Skeletal muscle tissue (tissue), 4 donors: ENCODE results near the gene CDHR3. TPM values are rescaled to one million over a fixed set of nuclear protein-coding genes. Genes with fewer than 3 reads are reported as not detected.
"Not testable (repeated sequence)": the region's sequence is repeated elsewhere in the genome, so short reads cannot be mapped to it uniquely, and the experiment has no call there.

ENCODE experiments used
- H3K27ac ChIP-seq: one replicate; pipeline ENCODE4 v1.7.0; 2013; ENCODE audit warnings: mild to moderate bottlenecking, low read depth, low read length, inconsistent platforms
- H3K27me3 ChIP-seq, 3 donors: one replicate each; pipeline ENCODE4 v1.7.0; 2013; ENCODE audit warnings: low read length in 3 of 3; ENCODE audit not compliant: control insufficient read depth in 3 of 3, insufficient read depth in 3 of 3
- H3K36me3 ChIP-seq, 3 donors: one replicate each; pipeline ENCODE4 v1.7.0; 2013; ENCODE audit warnings: low read length in 3 of 3; ENCODE audit not compliant: control insufficient read depth in 3 of 3, insufficient read depth in 3 of 3
- H3K4me1 ChIP-seq, 3 donors: one replicate each; pipeline ENCODE4 v1.7.0; 2013; ENCODE audit warnings: low read length in 3 of 3, mild to moderate bottlenecking in 3 of 3; ENCODE audit not compliant: control insufficient read depth in 3 of 3, insufficient read depth in 3 of 3
- H3K4me3 ChIP-seq, 3 donors: one replicate each; pipeline ENCODE4 v1.7.0; 2013; ENCODE audit warnings: low read length in 3 of 3
- H3K9ac ChIP-seq, 3 donors: one replicate each; pipeline ENCODE4 v1.7.0; 2013; ENCODE audit warnings: low read length in 3 of 3, mild to moderate bottlenecking in 3 of 3, moderate library complexity in 2 of 3, low read depth in 1 of 3
- H3K9me3 ChIP-seq, 3 donors: one replicate each; pipeline ENCODE4 v1.7.0; 2013; ENCODE audit warnings: low read length in 3 of 3; ENCODE audit not compliant: control insufficient read depth in 3 of 3
- total RNA-seq: library from RNA; depleted of rRNA; stranded (reverse); fragments of >200 nt; gene quantifications from one replicate; pipeline ENCODE4 v1.2.3, GENCODE V29; 2014
- donor health status: Osteomylitis.

CDHR3 gene
- total RNA-seq, 1 donor from 2014 or later = 12.0 TPM

- no peaks in the 10 kb centered on the region for H3K4me1 ChIP-seq
- no peaks in the 10 kb centered on the region for H3K9me3 ChIP-seq
- H3K27me3 ChIP-seq = no peaks in the 10 kb centered on the region
- no peak overlapping the region for H3K4me3 ChIP-seq
- H3K27ac ChIP-seq = no peak overlapping the region
- H3K36me3 ChIP-seq = no peaks in the 10 kb centered on the region
- no peak overlapping the region for H3K9ac ChIP-seq
Measured at GRCh38 chr7:105979405-105979804, 16.3 kb downstream of the CDHR3 start.

GRCh38 chr7:105980645-105981396 is 17.8 kb downstream of the CDHR3 start:
- Histone ChIP-seq H3K27ac (no peak overlapping the region), H3K4me3 (no peak overlapping the region), H3K9ac (no peak overlapping the region), H3K4me1 (no peaks in the 10 kb centered on the region), H3K36me3 (no peaks in the 10 kb centered on the region), H3K9me3 (no peaks in the 10 kb centered on the region), H3K27me3 (no peaks in the 10 kb centered on the region)

- H3K27ac ChIP-seq = no peak overlapping the region
- H3K9me3 ChIP-seq = no peaks in the 10 kb centered on the region
- no peak overlapping the region for H3K9ac ChIP-seq
- H3K4me3 ChIP-seq = no peak overlapping the region
- no peaks in the 10 kb centered on the region for H3K4me1 ChIP-seq
- no peaks in the 10 kb centered on the region for H3K27me3 ChIP-seq
- H3K36me3 ChIP-seq = no peaks in the 10 kb centered on the region
Measured at GRCh38 chr7:105982388-105982787, 19.3 kb downstream of the CDHR3 start.

- H3K27me3 ChIP-seq, H3K4me1 ChIP-seq, H3K9ac ChIP-seq, H3K4me3 ChIP-seq, H3K27ac ChIP-seq, H3K9me3 ChIP-seq, H3K36me3 ChIP-seq: not testable (repeated sequence)
Measured at GRCh38 chr7:105984808-105985207, 21.7 kb downstream of the CDHR3 start.

- Histone ChIP-seq H3K36me3 (no peaks in the 10 kb centered on the region), H3K27me3 (no peaks in the 10 kb centered on the region), H3K4me3 (no peak overlapping the region), H3K4me1 (no peaks in the 10 kb centered on the region), H3K9me3 (no peaks in the 10 kb centered on the region), H3K27ac (no peak overlapping the region), H3K9ac (no peak overlapping the region)
Measured at GRCh38 chr7:105985229-105985628, 22.2 kb downstream of the CDHR3 start.

GRCh38 chr7:105985672-105986215 is 22.7 kb downstream of the CDHR3 start:
- Histone ChIP-seq H3K36me3 (no peaks in the 10 kb centered on the region), H3K4me1 (no peaks in the 10 kb centered on the region), H3K9me3 (no peaks in the 10 kb centered on the region), H3K4me3 (no peak overlapping the region), H3K27ac (no peak overlapping the region), H3K9ac (no peak overlapping the region), H3K27me3 (no peaks in the 10 kb centered on the region)

- H3K9ac ChIP-seq = no peak overlapping the region
- H3K4me3 ChIP-seq = no peak overlapping the region
- no peaks in the 10 kb centered on the region for H3K4me1 ChIP-seq
- no peaks in the 10 kb centered on the region for H3K36me3 ChIP-seq
- no peaks in the 10 kb centered on the region for H3K9me3 ChIP-seq
- no peak overlapping the region for H3K27ac ChIP-seq
- no peaks in the 10 kb centered on the region for H3K27me3 ChIP-seq
Measured at GRCh38 chr7:105987046-105987445, 24.0 kb downstream of the CDHR3 start.

GRCh38 chr7:105988276-105988675 is 25.2 kb downstream of the CDHR3 start:
- Histone ChIP-seq H3K9ac (no peak overlapping the region), H3K9me3 (no peaks in the 10 kb centered on the region), H3K27ac (no peak overlapping the region), H3K4me1 (no peaks in the 10 kb centered on the region), H3K27me3 (no peaks in the 10 kb centered on the region), H3K4me3 (no peak overlapping the region), H3K36me3 (no peaks in the 10 kb centered on the region)

- Histone ChIP-seq H3K36me3 (no peaks in the 10 kb centered on the region), H3K4me1 (no peaks in the 10 kb centered on the region), H3K9ac (no peak overlapping the region), H3K4me3 (no peak overlapping the region), H3K27me3 (no peaks in the 10 kb centered on the region), H3K27ac (no peak overlapping the region), H3K9me3 (no peaks in the 10 kb centered on the region)
Measured at GRCh38 chr7:105989191-105989590, 26.1 kb downstream of the CDHR3 start.

GRCh38 chr7:105989686-105990085 is 26.6 kb downstream of the CDHR3 start:
- H3K4me1 ChIP-seq = no peaks in the 10 kb centered on the region
- H3K36me3 ChIP-seq = no peaks in the 10 kb centered on the region
- no peaks in the 10 kb centered on the region for H3K27me3 ChIP-seq
- H3K9me3 ChIP-seq = no peaks in the 10 kb centered on the region
- H3K27ac ChIP-seq = no peak overlapping the region
- H3K4me3 ChIP-seq = no peak overlapping the region
- H3K9ac ChIP-seq = no peak overlapping the region
